HepG2 (cell line): ENCODE results near the gene TJAP1. TPM values are rescaled to one million over a fixed set of nuclear protein-coding genes. Genes with fewer than 3 reads are reported as not detected.

ENCODE experiments used
- CCAR2 ChIP-seq: fragments of 200-400 bp; formaldehyde crosslinking; optimal IDR thresholded peaks from 2 replicates; pipeline ENCODE3; 2018; ENCODE audit warnings: low read depth, mild to moderate bottlenecking, low read length, moderate library complexity
- CHD2 ChIP-seq: IDR thresholded peaks from 2 replicates; pipeline ENCODE4 v1.6.1; 2011; ENCODE audit warnings: low read depth, low read length, improper control_type of control experiment
- HNRNPL ChIP-seq: fragments of 200-400 bp; formaldehyde crosslinking; IDR thresholded peaks from 2 replicates; pipeline ENCODE4 v1.6.1; 2017; ENCODE audit warnings: mild to moderate bottlenecking, low read depth, low read length
- SKI ChIP-seq: fragments of 450-650 bp; IDR thresholded peaks from one replicate; pipeline ENCODE4 v1.6.1; 2018; ENCODE audit warnings: mild to moderate bottlenecking; ENCODE audit not compliant: partially characterized antibody
- SMC3 ChIP-seq: IDR thresholded peaks from 2 replicates; pipeline ENCODE4 v1.6.1; 2011; ENCODE audit warnings: low read length, improper control_type of control experiment
- SNRNP70 ChIP-seq: fragments of 200-400 bp; formaldehyde crosslinking; IDR thresholded peaks from 2 replicates; pipeline ENCODE4 v1.6.1; 2017; ENCODE audit warnings: mild to moderate bottlenecking, low read depth, low read length, moderate library complexity
- SRF ChIP-seq: IDR thresholded peaks from 2 replicates; pipeline ENCODE4 v1.6.1; 2011; ENCODE audit warnings: mild to moderate bottlenecking, low read depth, low read length, moderate library complexity
- ZBTB40 ChIP-seq, 2 experiments: fragments of 450-650 bp in 1 of 2; sonication (generic) in 1 of 2; formaldehyde crosslinking in 1 of 2; IDR thresholded peaks; 2 replicates each; pipeline versions ENCODE4 v1.6.1 to v1.8.0; 2016 to 2022; ENCODE audit warnings: antibody characterized with exemption in 1 of 2, mild to moderate bottlenecking in 1 of 2, missing genetic modification reagents in 1 of 2
- ZNF549 ChIP-seq: sonication (generic); formaldehyde crosslinking; IDR thresholded peaks from 2 replicates; pipeline ENCODE4 v1.5.0; 2020; ENCODE audit warnings: missing genetic modification reagents
- ZNF782 ChIP-seq: sonication (generic); formaldehyde crosslinking; IDR thresholded peaks from 2 replicates; pipeline ENCODE4 v1.4.0; 2020; ENCODE audit warnings: missing genetic modification reagents, mild to moderate bottlenecking, borderline replicate concordance
- ZSCAN21 ChIP-seq: sonication (generic); formaldehyde crosslinking; IDR thresholded peaks from 2 replicates; pipeline ENCODE4 v1.8.0; 2022; ENCODE audit warnings: mild to moderate bottlenecking, missing genetic modification reagents, moderate library complexity, borderline replicate concordance
- ZSCAN9 ChIP-seq: IDR thresholded peaks from 2 replicates; pipeline ENCODE4 v1.6.1; 2016; ENCODE audit warnings: borderline replicate concordance
- polyA plus RNA-seq, 8 experiments: library from polyadenylated mRNA; depleted of rRNA in 3 of 8; stranded (reverse) in 7 of 8; unstranded in 1 of 8; fragments of >200 nt; fragmentation: Illumina TruSeq in 4 of 8; extraction: Trizol in 4 of 8; gene quantifications; 2 replicates each; pipeline versions ENCODE4 v1.2.1 to v1.2.3, GENCODE V29; 2011 to 2016; ENCODE audit warnings: low read depth in 4 of 8, missing spikeins in 1 of 8, mixed read lengths in 1 of 8; ENCODE audit not compliant: insufficient read depth in 1 of 8
- total RNA-seq, 5 experiments: library from RNA; depleted of rRNA; stranded (reverse); fragments of >200 nt; fragmentation: Illumina TruSeq; extraction: Trizol; gene quantifications; 2 replicates each; pipeline ENCODE4 v1.2.3, GENCODE V29; 2016; ENCODE audit warnings: low read depth in 1 of 5
- TF ChIP-seq, protein P1 (sequence below): sonication (generic); formaldehyde crosslinking; IDR thresholded peaks from 2 replicates; pipeline ENCODE4 v1.5.0; 2020; ENCODE audit warnings: mild to moderate bottlenecking, missing genetic modification reagents, borderline replicate concordance

TJAP1 gene
- total and polyA plus RNA-seq, 2 of the 13 experiments (the other 11 are each of a cell fraction or from before 2014, with no cell fraction given): 15.7 to 41.6 TPM

GRCh38 chr6:43516697-43517504 is 39.5 kb downstream of the TJAP1 start, which contains the start of the genes POLR1C and YIPF3 (continued):
- TF ChIP-seq, protein P1, sequence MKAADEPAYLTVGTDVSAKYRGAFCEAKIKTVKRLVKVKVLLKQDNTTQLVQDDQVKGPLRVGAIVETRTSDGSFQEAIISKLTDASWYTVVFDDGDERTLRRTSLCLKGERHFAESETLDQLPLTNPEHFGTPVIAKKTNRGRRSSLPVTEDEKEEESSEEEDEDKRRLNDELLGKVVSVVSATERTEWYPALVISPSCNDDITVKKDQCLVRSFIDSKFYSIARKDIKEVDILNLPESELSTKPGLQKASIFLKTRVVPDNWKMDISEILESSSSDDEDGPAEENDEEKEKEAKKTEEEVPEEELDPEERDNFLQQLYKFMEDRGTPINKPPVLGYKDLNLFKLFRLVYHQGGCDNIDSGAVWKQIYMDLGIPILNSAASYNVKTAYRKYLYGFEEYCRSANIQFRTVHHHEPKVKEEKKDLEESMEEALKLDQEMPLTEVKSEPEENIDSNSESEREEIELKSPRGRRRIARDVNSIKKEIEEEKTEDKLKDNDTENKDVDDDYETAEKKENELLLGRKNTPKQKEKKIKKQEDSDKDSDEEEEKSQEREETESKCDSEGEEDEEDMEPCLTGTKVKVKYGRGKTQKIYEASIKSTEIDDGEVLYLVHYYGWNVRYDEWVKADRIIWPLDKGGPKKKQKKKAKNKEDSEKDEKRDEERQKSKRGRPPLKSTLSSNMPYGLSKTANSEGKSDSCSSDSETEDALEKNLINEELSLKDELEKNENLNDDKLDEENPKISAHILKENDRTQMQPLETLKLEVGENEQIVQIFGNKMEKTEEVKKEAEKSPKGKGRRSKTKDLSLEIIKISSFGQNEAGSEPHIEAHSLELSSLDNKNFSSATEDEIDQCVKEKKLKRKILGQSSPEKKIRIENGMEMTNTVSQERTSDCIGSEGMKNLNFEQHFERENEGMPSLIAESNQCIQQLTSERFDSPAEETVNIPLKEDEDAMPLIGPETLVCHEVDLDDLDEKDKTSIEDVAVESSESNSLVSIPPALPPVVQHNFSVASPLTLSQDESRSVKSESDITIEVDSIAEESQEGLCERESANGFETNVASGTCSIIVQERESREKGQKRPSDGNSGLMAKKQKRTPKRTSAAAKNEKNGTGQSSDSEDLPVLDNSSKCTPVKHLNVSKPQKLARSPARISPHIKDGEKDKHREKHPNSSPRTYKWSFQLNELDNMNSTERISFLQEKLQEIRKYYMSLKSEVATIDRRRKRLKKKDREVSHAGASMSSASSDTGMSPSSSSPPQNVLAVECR (CRISPR knock-in tag): peak; percentile 96
- TF ChIP-seq SMC3 (no peak), HNRNPL (peak; percentile 63; the same call in 1 of the 2 replicates), ZNF549 (CRISPR knock-in tag) (no peak), SRF (peak; percentile 51; the same call in 1 of the 2 replicates), ZSCAN21 (CRISPR knock-in tag) (peak; percentile 3; the same call in 1 of the 2 replicates), ZSCAN9 (CRISPR knock-in tag) (peak; percentile 90), ZNF782 (CRISPR knock-in tag) (no peak), ZBTB40 (IDR thresholded peaks at IDR 0.05) (peak; percentile 93), ZBTB40 (CRISPR knock-in tag; IDR thresholded peaks at IDR 0.05) (peak; percentile 81), CCAR2 (no peak), SKI (no peak), CHD2 (peak; percentile 96), SNRNP70 (no peak)
